Measurements from ENCODE around the gene MRC1. TPM values are rescaled to one million over a fixed set of nuclear protein-coding genes. Genes with fewer than 3 reads are reported as not detected.
A peak's percentile ranks its signal among the peaks of the same experiment; 100 is the strongest.

MRC1 gene
- total and polyA plus RNA-seq, 2 experiments from 2014 or later, result not detected

GRCh38 chr10:17805330-17805729 is 3.8 kb upstream of the MRC1 start:
- DNase-seq, result no peak
- no peaks in the 10 kb centered on the region for H3K9me3 ChIP-seq (ENCODE audit: low read depth)
- WGBS, 2 experiments (ENCODE audit: low coverage in 1 of 2, low lambda C conversion rate in 2 of 2, missing lambda C conversion rate in 2 of 2), result 49 to 62% methylated on average over 3 of the region's 3 CpGs
- no peak overlapping the region for H3K27ac ChIP-seq
- H3K4me2 ChIP-seq (ENCODE audit: unreplicated experiment), result no peak overlapping the region
- H3F3A ChIP-seq (ENCODE audit: insufficient read depth), result peaks cover 8% of the 10 kb centered on the region; the same call in 1 of the 2 replicates
- TF ChIP-seq EZH2 (IDR thresholded peaks at IDR 0.05; ENCODE audit: insufficient read depth, poor library complexity, severe bottlenecking) (no peak), EZH2phosphoT487 (IDR thresholded peaks at IDR 0.05; ENCODE audit: insufficient read depth, low read depth) (no peak)
- H3K9me2 ChIP-seq (ENCODE audit: insufficient read depth), result no peaks in the 10 kb centered on the region
- in situ Hi-C loops (cut with MboI), result no loop called here
- H2AFZ ChIP-seq, result no peak overlapping the region
- H4K20me1 ChIP-seq (ENCODE audit: insufficient read depth), result no peaks in the 10 kb centered on the region
- H3K79me2 ChIP-seq (ENCODE audit: insufficient read depth), result no peaks in the 10 kb centered on the region
- H3K27me3 ChIP-seq (replicated peaks; ENCODE audit: insufficient read depth), result no peaks in the 10 kb centered on the region
- H3K4me1 ChIP-seq (ENCODE audit: insufficient read depth), result peaks cover 10% of the 10 kb centered on the region
- no peak overlapping the region for H3K4me3 ChIP-seq
- H3K9ac ChIP-seq, result no peak overlapping the region
- no peaks in the 10 kb centered on the region for H3K36me3 ChIP-seq (ENCODE audit: low read depth)

DNA sequence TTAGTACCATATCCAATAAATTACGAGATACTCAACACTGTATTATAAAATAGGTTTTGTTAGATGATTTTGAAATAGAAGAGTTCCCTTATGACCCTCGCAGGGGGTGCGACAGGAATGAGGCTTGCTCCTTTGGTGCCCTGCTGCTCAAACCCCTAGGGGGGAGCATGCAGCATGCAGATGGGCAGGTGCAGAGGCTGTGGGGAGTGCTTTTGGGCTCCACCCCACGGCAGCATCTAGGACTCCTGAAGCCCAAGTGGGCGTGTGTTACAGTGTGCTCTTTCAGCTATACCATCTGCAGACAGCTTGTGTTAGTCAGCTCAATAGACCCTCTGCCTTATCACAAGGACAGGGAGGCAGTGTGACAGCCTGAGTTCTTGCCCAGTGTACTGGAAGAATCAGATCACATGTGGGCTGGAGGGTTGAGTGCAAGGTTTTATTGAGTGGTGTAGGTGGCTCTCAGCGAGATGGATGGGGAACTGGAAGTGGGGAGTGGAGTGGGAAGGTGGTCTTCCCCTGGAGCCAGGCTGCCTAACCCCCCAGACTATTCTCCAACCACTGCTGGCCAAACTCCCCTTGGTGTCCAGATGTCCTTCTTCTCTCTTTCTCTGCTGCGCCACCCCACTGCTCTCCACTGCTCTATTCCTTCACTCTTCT is 3.1 kb upstream of the MRC1 start:
- DNase-seq, result no peak
- Histone ChIP-seq H3K4me3 (no peak overlapping the region), H3K4me2 (ENCODE audit: unreplicated experiment) (no peak overlapping the region), H2AFZ (no peak overlapping the region), H3K9me2 (ENCODE audit: insufficient read depth) (no peaks in the 10 kb centered on the region), H3K9me3 (ENCODE audit: low read depth) (no peaks in the 10 kb centered on the region), H3K4me1 (ENCODE audit: insufficient read depth) (peaks cover 14% of the 10 kb centered on the region), H4K20me1 (ENCODE audit: insufficient read depth) (no peaks in the 10 kb centered on the region), H3K36me3 (ENCODE audit: low read depth) (no peaks in the 10 kb centered on the region), H3K79me2 (ENCODE audit: insufficient read depth) (no peaks in the 10 kb centered on the region), H3K27ac (no peak overlapping the region), H3K27me3 (replicated peaks; ENCODE audit: insufficient read depth) (no peaks in the 10 kb centered on the region), H3K9ac (no peak overlapping the region), H3F3A (ENCODE audit: insufficient read depth) (peaks cover 8% of the 10 kb centered on the region; the same call in 1 of the 2 replicates)
- TF ChIP-seq EZH2 (IDR thresholded peaks at IDR 0.05; ENCODE audit: insufficient read depth, poor library complexity, severe bottlenecking), result no peak
- TF ChIP-seq EZH2phosphoT487 (IDR thresholded peaks at IDR 0.05; ENCODE audit: insufficient read depth, low read depth), result no peak
- WGBS, 2 experiments (ENCODE audit: low coverage in 1 of 2, low lambda C conversion rate in 2 of 2, missing lambda C conversion rate in 2 of 2), result 50 to 61% methylated on average over 7 of the region's 7 CpGs
- in situ Hi-C loops (cut with MboI), result no loop called here

GRCh38 chr10:17811146-17811865 is 2.2 kb downstream of the MRC1 start:
- no peak overlapping the region for H2AFZ ChIP-seq
- no peaks in the 10 kb centered on the region for H3K9me3 ChIP-seq (ENCODE audit: low read depth)
- no peak for TF ChIP-seq EZH2 (IDR thresholded peaks at IDR 0.05; ENCODE audit: insufficient read depth, poor library complexity, severe bottlenecking)
- TF ChIP-seq EZH2phosphoT487 (IDR thresholded peaks at IDR 0.05; ENCODE audit: insufficient read depth, low read depth), result no peak
- WGBS, 2 experiments (ENCODE audit: low coverage in 1 of 2, low lambda C conversion rate in 2 of 2, missing lambda C conversion rate in 2 of 2), result 59 to 64% methylated on average over 4 of the region's 4 CpGs
- DNase-seq, result peak; percentile 56
- H3K9ac ChIP-seq, result no peak overlapping the region
- no peak overlapping the region for H3K27ac ChIP-seq
- H3K4me2 ChIP-seq (ENCODE audit: unreplicated experiment), result no peak overlapping the region
- H3K4me1 ChIP-seq (ENCODE audit: insufficient read depth), result 0 out of 2 replicates have a peak, but pooled peaks cover 8% of the 10 kb centered on the region
- no peaks in the 10 kb centered on the region for H3K9me2 ChIP-seq (ENCODE audit: insufficient read depth)
- H3F3A ChIP-seq (ENCODE audit: insufficient read depth), result no peaks in the 10 kb centered on the region
- no peak overlapping the region for H3K4me3 ChIP-seq
- no peaks in the 10 kb centered on the region for H4K20me1 ChIP-seq (ENCODE audit: insufficient read depth)
- H3K79me2 ChIP-seq (ENCODE audit: insufficient read depth), result no peaks in the 10 kb centered on the region
- H3K36me3 ChIP-seq (ENCODE audit: low read depth), result no peaks in the 10 kb centered on the region
- H3K27me3 ChIP-seq (replicated peaks; ENCODE audit: insufficient read depth), result no peaks in the 10 kb centered on the region
- in situ Hi-C loops (cut with MboI), result no loop called here

- Histone ChIP-seq H3K9me3 (ENCODE audit: low read depth) (no peaks in the 10 kb centered on the region), H3K9ac (no peak overlapping the region), H3K79me2 (ENCODE audit: insufficient read depth) (no peaks in the 10 kb centered on the region), H3K27me3 (replicated peaks; ENCODE audit: insufficient read depth) (no peaks in the 10 kb centered on the region), H3K4me2 (ENCODE audit: unreplicated experiment) (no peak overlapping the region), H3K27ac (no peak overlapping the region), H3K4me3 (no peak overlapping the region), H3K9me2 (ENCODE audit: insufficient read depth) (no peaks in the 10 kb centered on the region), H3K4me1 (ENCODE audit: insufficient read depth) (0 out of 2 replicates have a peak, but pooled peaks cover 8% of the 10 kb centered on the region), H3K36me3 (ENCODE audit: low read depth) (no peaks in the 10 kb centered on the region), H3F3A (ENCODE audit: insufficient read depth) (no peaks in the 10 kb centered on the region), H4K20me1 (ENCODE audit: insufficient read depth) (no peaks in the 10 kb centered on the region), H2AFZ (no peak overlapping the region)
- 76 to 81% methylated on average over 5 of the region's 5 CpGs for whole genome bisulfite sequencing, 2 experiments (ENCODE audit: low coverage in 1 of 2, low lambda C conversion rate in 2 of 2, missing lambda C conversion rate in 2 of 2)
- TF ChIP-seq EZH2 (IDR thresholded peaks at IDR 0.05; ENCODE audit: insufficient read depth, poor library complexity, severe bottlenecking) (no peak), EZH2phosphoT487 (IDR thresholded peaks at IDR 0.05; ENCODE audit: insufficient read depth, low read depth) (no peak)
- in situ Hi-C loops (cut with MboI), result no loop called here
- DNase-seq, result no peak
These were observed 5.8 kb downstream of the MRC1 start for GRCh38 chr10:17814973-17815372.
